ENCODE data around the gene OR6N1. TPM values are rescaled to one million over a fixed set of nuclear protein-coding genes. Genes with fewer than 3 reads are reported as not detected.

Gene OR6N1
- total and polyA plus RNA-seq, 4 donors: not detected

DNA sequence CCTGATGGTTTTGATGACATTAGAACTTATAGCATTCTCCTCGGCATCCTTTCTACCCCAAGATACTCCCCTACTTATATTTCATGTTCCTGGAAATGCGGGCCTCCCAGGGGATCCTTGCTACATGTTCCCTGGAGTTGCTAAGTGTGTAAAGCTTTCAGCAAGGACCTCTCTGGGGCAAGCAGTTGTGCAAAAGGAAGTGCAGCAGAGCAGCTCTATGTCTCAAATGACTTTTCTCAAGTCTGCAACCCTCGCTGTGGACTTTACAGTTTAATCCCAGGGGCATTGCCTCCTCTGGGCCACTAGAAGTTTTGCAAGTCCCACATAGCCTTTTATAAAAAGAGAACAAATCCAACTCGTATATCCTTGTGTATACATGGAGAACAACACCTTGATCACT, 38.3 kb upstream of the OR6N1 start:
- Histone ChIP-seq H3K9me3 (ENCODE audit: control insufficient read depth in 4 of 4, low read length in 3 of 4) (no peaks in the 10 kb centered on the region), H3K4me1 (ENCODE audit: control insufficient read depth in 4 of 4, insufficient read depth in 4 of 4, low read length in 3 of 4) (no peaks in the 10 kb centered on the region), H3K9ac (ENCODE audit: low read depth in 1 of 2, low read length in 2 of 2) (no peak overlapping the region), H3K36me3 (ENCODE audit: control insufficient read depth in 4 of 4, insufficient read depth in 3 of 4, low read depth in 1 of 4, low read length in 3 of 4) (no peaks in the 10 kb centered on the region), H3K27ac (ENCODE audit: low read depth in 1 of 2, low read length in 2 of 2) (peak overlapping the region in 1 of 2 donors; percentile 2), H3K27me3 (ENCODE audit: control insufficient read depth in 4 of 4, insufficient read depth in 4 of 4, low read length in 3 of 4) (peaks cover 0 to 3% (median 0%) of the 10 kb centered on the region in 4 donors), H3K4me3 (ENCODE audit: low read depth in 1 of 3, low read length in 3 of 3) (no peak overlapping the region)
- TF ChIP-seq SP1 (IDR thresholded peaks at IDR 0.05): no peak
- TF ChIP-seq, protein P1, sequence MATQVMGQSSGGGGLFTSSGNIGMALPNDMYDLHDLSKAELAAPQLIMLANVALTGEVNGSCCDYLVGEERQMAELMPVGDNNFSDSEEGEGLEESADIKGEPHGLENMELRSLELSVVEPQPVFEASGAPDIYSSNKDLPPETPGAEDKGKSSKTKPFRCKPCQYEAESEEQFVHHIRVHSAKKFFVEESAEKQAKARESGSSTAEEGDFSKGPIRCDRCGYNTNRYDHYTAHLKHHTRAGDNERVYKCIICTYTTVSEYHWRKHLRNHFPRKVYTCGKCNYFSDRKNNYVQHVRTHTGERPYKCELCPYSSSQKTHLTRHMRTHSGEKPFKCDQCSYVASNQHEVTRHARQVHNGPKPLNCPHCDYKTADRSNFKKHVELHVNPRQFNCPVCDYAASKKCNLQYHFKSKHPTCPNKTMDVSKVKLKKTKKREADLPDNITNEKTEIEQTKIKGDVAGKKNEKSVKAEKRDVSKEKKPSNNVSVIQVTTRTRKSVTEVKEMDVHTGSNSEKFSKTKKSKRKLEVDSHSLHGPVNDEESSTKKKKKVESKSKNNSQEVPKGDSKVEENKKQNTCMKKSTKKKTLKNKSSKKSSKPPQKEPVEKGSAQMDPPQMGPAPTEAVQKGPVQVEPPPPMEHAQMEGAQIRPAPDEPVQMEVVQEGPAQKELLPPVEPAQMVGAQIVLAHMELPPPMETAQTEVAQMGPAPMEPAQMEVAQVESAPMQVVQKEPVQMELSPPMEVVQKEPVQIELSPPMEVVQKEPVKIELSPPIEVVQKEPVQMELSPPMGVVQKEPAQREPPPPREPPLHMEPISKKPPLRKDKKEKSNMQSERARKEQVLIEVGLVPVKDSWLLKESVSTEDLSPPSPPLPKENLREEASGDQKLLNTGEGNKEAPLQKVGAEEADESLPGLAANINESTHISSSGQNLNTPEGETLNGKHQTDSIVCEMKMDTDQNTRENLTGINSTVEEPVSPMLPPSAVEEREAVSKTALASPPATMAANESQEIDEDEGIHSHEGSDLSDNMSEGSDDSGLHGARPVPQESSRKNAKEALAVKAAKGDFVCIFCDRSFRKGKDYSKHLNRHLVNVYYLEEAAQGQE (IDR thresholded peaks at IDR 0.05): no peak
- no peak for TF ChIP-seq EGR1 (IDR thresholded peaks at IDR 0.05; ENCODE audit: low read depth in 2 of 2)
- TF ChIP-seq FOXA1 (IDR thresholded peaks at IDR 0.05): no peak
- no peak for TF ChIP-seq HNF4A (conservative IDR thresholded peaks at IDR 0.05)
- TF ChIP-seq, protein P2, sequence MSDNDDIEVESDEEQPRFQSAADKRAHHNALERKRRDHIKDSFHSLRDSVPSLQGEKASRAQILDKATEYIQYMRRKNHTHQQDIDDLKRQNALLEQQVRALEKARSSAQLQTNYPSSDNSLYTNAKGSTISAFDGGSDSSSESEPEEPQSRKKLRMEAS (IDR thresholded peaks at IDR 0.05): no peak
- TF ChIP-seq, protein P3, sequence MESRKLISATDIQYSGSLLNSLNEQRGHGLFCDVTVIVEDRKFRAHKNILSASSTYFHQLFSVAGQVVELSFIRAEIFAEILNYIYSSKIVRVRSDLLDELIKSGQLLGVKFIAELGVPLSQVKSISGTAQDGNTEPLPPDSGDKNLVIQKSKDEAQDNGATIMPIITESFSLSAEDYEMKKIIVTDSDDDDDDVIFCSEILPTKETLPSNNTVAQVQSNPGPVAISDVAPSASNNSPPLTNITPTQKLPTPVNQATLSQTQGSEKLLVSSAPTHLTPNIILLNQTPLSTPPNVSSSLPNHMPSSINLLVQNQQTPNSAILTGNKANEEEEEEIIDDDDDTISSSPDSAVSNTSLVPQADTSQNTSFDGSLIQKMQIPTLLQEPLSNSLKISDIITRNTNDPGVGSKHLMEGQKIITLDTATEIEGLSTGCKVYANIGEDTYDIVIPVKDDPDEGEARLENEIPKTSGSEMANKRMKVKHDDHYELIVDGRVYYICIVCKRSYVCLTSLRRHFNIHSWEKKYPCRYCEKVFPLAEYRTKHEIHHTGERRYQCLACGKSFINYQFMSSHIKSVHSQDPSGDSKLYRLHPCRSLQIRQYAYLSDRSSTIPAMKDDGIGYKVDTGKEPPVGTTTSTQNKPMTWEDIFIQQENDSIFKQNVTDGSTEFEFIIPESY (IDR thresholded peaks at IDR 0.05): no peak
- DNase-seq (ENCODE audit: low spot score): no peak
- 55% methylated on average over 4 of the region's 4 CpGs for whole genome bisulfite sequencing

DNA sequence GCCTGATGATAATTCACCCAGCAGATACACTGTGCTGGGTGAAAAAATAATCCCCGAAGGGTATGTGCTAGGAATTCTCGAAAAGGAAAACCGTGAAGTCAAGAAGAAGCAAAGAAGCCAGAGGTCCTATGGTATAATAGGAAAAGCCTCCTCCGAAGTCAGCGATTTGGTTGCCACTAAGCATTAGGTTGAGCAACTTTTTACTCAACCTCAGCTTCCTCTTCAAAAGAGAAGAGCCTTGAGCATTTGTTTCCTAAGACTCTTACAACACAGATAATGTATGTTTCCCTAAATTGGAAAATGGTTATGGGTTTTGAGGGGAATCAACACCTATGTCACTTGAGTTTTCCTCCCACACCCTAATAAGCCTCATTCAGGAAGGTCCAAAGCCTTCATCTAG, 37.9 kb upstream of the OR6N1 start:
- Histone ChIP-seq H3K27me3 (ENCODE audit: control insufficient read depth in 4 of 4, insufficient read depth in 4 of 4, low read length in 3 of 4) (peaks cover 0 to 3% (median 0%) of the 10 kb centered on the region in 4 donors), H3K27ac (ENCODE audit: low read depth in 1 of 2, low read length in 2 of 2) (no peak overlapping the region), H3K9ac (ENCODE audit: low read depth in 1 of 2, low read length in 2 of 2) (no peak overlapping the region), H3K9me3 (ENCODE audit: control insufficient read depth in 4 of 4, low read length in 3 of 4) (no peaks in the 10 kb centered on the region), H3K36me3 (ENCODE audit: control insufficient read depth in 4 of 4, insufficient read depth in 3 of 4, low read depth in 1 of 4, low read length in 3 of 4) (no peaks in the 10 kb centered on the region), H3K4me1 (ENCODE audit: control insufficient read depth in 4 of 4, insufficient read depth in 4 of 4, low read length in 3 of 4) (no peaks in the 10 kb centered on the region), H3K4me3 (ENCODE audit: low read depth in 1 of 3, low read length in 3 of 3) (no peak overlapping the region)
- 78% methylated on average over 5 of the region's 5 CpGs for WGBS
- no peak for DNase-seq (ENCODE audit: low spot score)
- TF ChIP-seq, protein P3 (IDR thresholded peaks at IDR 0.05): no peak
- TF ChIP-seq FOXA2 (IDR thresholded peaks at IDR 0.05): no peak
- no peak for TF ChIP-seq TAF1 (conservative IDR thresholded peaks at IDR 0.05)
- TF ChIP-seq RAD21 (IDR thresholded peaks at IDR 0.05): no peak
- TF ChIP-seq, protein P1 (IDR thresholded peaks at IDR 0.05): no peak
- TF ChIP-seq RXRA (IDR thresholded peaks at IDR 0.05): no peak
- TF ChIP-seq, protein P2 (IDR thresholded peaks at IDR 0.05): no peak
- TF ChIP-seq JUND (IDR thresholded peaks at IDR 0.05): no peak
- TF ChIP-seq SP1 (IDR thresholded peaks at IDR 0.05): no peak
- no peak for TF ChIP-seq HNF4G (IDR thresholded peaks at IDR 0.05)
- TF ChIP-seq EGR1 (IDR thresholded peaks at IDR 0.05; ENCODE audit: low read depth in 2 of 2): no peak
- TF ChIP-seq, protein P4, sequence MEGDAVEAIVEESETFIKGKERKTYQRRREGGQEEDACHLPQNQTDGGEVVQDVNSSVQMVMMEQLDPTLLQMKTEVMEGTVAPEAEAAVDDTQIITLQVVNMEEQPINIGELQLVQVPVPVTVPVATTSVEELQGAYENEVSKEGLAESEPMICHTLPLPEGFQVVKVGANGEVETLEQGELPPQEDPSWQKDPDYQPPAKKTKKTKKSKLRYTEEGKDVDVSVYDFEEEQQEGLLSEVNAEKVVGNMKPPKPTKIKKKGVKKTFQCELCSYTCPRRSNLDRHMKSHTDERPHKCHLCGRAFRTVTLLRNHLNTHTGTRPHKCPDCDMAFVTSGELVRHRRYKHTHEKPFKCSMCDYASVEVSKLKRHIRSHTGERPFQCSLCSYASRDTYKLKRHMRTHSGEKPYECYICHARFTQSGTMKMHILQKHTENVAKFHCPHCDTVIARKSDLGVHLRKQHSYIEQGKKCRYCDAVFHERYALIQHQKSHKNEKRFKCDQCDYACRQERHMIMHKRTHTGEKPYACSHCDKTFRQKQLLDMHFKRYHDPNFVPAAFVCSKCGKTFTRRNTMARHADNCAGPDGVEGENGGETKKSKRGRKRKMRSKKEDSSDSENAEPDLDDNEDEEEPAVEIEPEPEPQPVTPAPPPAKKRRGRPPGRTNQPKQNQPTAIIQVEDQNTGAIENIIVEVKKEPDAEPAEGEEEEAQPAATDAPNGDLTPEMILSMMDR (IDR thresholded peaks at IDR 0.05; ENCODE audit: low read depth, low read length, missing input control): no peak
- TF ChIP-seq GABPA (IDR thresholded peaks at IDR 0.05 in 1 of 2, conservative IDR thresholded peaks at IDR 0.05 in 1 of 2): no peak
- no peak for TF ChIP-seq HNF4A (conservative IDR thresholded peaks at IDR 0.05)
- TF ChIP-seq, protein P5, sequence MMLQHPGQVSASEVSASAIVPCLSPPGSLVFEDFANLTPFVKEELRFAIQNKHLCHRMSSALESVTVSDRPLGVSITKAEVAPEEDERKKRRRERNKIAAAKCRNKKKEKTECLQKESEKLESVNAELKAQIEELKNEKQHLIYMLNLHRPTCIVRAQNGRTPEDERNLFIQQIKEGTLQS (IDR thresholded peaks at IDR 0.05): no peak
- TF ChIP-seq YY1 (IDR thresholded peaks at IDR 0.05): no peak
- no peak for TF ChIP-seq NR2F2 (IDR thresholded peaks at IDR 0.05)
- TF ChIP-seq FOXA1 (IDR thresholded peaks at IDR 0.05): no peak
